BJ (cell line): Measurements from ENCODE around the gene STK4. TPM values are rescaled to one million over a fixed set of nuclear protein-coding genes. Genes with fewer than 3 reads are reported as not detected.
A peak's percentile ranks its signal among the peaks of the same experiment; 100 is the strongest.

Experiments used
- CTCF ChIA-PET: fragments of 350-600 bp; formaldehyde crosslinking; extraction: SDS; loops from one replicate; lab custom pipeline; 2021; ENCODE audit warnings: antibody characterized with exemption, inconsistent platforms; lab: Yijun Ruan, JAX
- POLR2A ChIA-PET: fragments of 300-600 bp; sonication (Branson Sonifier 250); formaldehyde crosslinking; extraction: SDS; loops from one replicate; lab custom pipeline; 2021; ENCODE audit warnings: antibody characterized with exemption; lab: Charles Lee
- DNase-seq: peaks from one replicate; pipeline ENCODE4 v3.0.0-alpha.2; 2011; ENCODE audit warnings: low read depth
- H3K27me3 ChIP-seq: 2 replicates; pipeline ENCODE4 v1.6.0; 2011; ENCODE audit warnings: low read length; ENCODE audit not compliant: control insufficient read depth, insufficient read depth
- H3K36me3 ChIP-seq: 2 replicates; pipeline ENCODE4 v1.5.1; 2011; ENCODE audit warnings: low read length; ENCODE audit not compliant: control insufficient read depth, insufficient read depth
- H3K4me3 ChIP-seq: 2 replicates; pipeline ENCODE4 v1.5.1; 2011; ENCODE audit warnings: low read depth, mild to moderate bottlenecking, control low read depth, low read length
- polyA plus RNA-seq: library from polyadenylated mRNA; depleted of rRNA; stranded (reverse); fragments of >200 nt; gene quantifications from 2 replicates; pipeline ENCODE4 v1.2.3, GENCODE V29; 2011
- TF ChIP-seq, protein P1 (sequence below): IDR thresholded peaks from 2 replicates; pipeline ENCODE4 v1.5.1; 2011; ENCODE audit warnings: low read depth, mild to moderate bottlenecking, control low read depth, inconsistent platforms, low read length, moderate library complexity; ENCODE audit not compliant: insufficient read depth

The STK4 gene
- polyA plus RNA-seq, 1 experiment: 12.4 TPM

DNA sequence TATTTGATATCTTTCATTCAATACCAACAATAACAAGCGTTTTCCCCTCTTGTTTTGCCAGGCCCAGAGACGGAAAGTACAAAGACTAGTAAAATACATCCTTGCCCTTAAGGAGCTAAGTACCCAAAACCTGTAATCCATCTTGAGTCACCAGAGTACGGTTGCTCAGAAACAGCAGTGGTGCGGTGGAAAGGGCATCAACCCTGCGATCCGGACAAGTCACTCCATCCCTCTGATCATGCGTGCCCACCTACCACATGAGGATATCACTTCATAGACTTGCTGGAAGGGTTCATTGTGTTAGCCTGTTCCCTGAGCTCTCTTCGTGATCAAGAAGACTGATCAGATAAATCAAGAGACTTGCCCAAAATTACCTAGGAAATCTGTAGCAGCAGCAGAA, 8.0 kb upstream of the STK4 start:
- DNase-seq: no peak
- TF ChIP-seq, protein P1, sequence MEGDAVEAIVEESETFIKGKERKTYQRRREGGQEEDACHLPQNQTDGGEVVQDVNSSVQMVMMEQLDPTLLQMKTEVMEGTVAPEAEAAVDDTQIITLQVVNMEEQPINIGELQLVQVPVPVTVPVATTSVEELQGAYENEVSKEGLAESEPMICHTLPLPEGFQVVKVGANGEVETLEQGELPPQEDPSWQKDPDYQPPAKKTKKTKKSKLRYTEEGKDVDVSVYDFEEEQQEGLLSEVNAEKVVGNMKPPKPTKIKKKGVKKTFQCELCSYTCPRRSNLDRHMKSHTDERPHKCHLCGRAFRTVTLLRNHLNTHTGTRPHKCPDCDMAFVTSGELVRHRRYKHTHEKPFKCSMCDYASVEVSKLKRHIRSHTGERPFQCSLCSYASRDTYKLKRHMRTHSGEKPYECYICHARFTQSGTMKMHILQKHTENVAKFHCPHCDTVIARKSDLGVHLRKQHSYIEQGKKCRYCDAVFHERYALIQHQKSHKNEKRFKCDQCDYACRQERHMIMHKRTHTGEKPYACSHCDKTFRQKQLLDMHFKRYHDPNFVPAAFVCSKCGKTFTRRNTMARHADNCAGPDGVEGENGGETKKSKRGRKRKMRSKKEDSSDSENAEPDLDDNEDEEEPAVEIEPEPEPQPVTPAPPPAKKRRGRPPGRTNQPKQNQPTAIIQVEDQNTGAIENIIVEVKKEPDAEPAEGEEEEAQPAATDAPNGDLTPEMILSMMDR: no peak
- Histone ChIP-seq H3K4me3 (no peak overlapping the region), H3K27me3 (no peaks in the 10 kb centered on the region), H3K36me3 (peaks cover 9% of the 10 kb centered on the region)
- ChIA-PET CTCF (interaction anchor here (1.0 to 4.1 kb wide), 4 partner anchors 9 to 154 kb away, joined by 3 to 15 read pairs (median 6); no protein-coding TSS in a partner anchor), POLR2A (no interaction called here)

DNA sequence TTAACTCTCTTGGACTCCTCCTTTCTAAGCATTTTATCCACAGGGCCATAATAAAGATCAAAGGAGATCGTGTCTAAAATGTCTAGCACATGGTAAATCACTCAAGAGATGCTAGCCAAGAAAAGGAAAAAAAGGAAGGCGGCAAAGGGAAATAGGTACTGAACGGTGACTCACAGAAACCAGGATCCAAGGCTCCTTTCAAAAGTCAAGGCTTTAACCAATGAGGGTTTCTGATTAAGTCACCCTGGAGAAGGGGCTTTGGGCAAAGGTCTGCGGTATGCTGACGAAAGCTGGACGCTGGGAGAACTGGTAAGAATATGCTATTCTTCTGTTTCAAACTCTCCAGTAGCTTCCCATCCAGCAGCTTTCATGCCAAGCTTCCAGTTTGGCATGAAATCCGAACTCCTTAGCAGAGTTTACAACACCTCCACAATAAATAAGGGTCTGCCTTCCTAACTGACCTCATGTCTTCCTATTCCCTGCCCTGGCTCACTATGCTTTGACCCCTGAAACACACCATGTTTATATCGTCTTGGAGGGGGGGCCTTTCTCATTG, 7.2 kb upstream of the STK4 start:
- Histone ChIP-seq H3K27me3 (no peaks in the 10 kb centered on the region), H3K36me3 (peaks cover 6% of the 10 kb centered on the region), H3K4me3 (peak overlapping the region; percentile 74)
- ChIA-PET CTCF (interaction anchor here (1.0 to 4.1 kb wide), 3 partner anchors 10 to 137 kb away, joined by 3 to 15 read pairs (median 6); no protein-coding TSS in a partner anchor), POLR2A (no interaction called here)
- TF ChIP-seq, protein P1: no peak
- DNase-seq: no peak

DNA sequence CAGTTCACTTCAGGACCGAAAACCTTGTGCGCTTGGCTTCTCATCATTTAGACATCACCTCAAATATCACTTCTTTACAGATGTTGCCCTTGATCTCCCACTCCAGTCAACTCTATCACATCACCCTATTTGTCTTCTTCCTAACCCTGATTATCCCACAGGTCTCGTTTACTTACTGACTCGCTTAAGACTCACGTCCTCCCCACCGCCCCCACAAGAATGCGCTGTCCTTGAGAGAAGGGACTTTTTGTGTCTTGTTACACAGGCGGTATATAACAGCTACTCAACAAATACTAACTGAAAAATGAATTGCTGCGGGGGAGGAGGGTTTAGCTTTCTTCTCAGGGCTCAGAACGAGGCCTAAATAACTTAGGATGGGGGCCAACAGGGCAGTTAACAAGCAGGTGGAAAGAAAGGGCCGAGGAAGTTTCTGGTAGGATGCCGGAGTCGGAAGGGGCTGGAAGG, 6.6 kb upstream of the STK4 start:
- CTCF ChIA-PET: interaction anchor here (1.5 to 4.1 kb wide), 3 partner anchors 11 to 67 kb away, joined by 3 to 15 read pairs (median 6); no protein-coding TSS in a partner anchor
- peaks cover 6% of the 10 kb centered on the region for H3K36me3 ChIP-seq

GRCh38 chr20:44960103-44960852, 6.0 kb upstream of the STK4 start, which contains the start of gene TOMM34:
Gene TOMM34, minus strand, starts transcription at chr20:44960397. Its CDS starts 64 bp downstream, at chr20:44960333.
- peaks cover 2% of the 10 kb centered on the region for H3K36me3 ChIP-seq
- CTCF ChIA-PET: interaction anchor here (1.5 to 4.1 kb wide), 3 partner anchors 11 to 67 kb away, joined by 3 to 15 read pairs (median 6); no protein-coding TSS in a partner anchor
- H3K4me3 ChIP-seq: peak within 1 kb of the TSS; percentile 74
- DNase-seq: peak; percentile 41
- POLR2A ChIA-PET: interaction anchor here (0.5 to 0.6 kb wide), 2 partner anchors 83 to 868 kb away, joined by 4 read pairs; no protein-coding TSS in a partner anchor
- TF ChIP-seq, protein P1: no peak
- H3K27me3 ChIP-seq: no peaks in the 10 kb centered on the region

More for the DNA sequence above, 6.6 kb upstream of the STK4 start:
- POLR2A ChIA-PET: interaction anchor here (0.5 kb wide), 1 partner anchor 84 kb away, joined by 4 read pairs; no protein-coding TSS in a partner anchor
- Histone ChIP-seq H3K4me3 (peak overlapping the region; percentile 74), H3K27me3 (no peaks in the 10 kb centered on the region)
- TF ChIP-seq, protein P1: peak; percentile 16; the same call in 1 of the 2 replicates
- DNase-seq: no peak
